ENCODE results near the gene MLF2.

Gene MLF2

DNA sequence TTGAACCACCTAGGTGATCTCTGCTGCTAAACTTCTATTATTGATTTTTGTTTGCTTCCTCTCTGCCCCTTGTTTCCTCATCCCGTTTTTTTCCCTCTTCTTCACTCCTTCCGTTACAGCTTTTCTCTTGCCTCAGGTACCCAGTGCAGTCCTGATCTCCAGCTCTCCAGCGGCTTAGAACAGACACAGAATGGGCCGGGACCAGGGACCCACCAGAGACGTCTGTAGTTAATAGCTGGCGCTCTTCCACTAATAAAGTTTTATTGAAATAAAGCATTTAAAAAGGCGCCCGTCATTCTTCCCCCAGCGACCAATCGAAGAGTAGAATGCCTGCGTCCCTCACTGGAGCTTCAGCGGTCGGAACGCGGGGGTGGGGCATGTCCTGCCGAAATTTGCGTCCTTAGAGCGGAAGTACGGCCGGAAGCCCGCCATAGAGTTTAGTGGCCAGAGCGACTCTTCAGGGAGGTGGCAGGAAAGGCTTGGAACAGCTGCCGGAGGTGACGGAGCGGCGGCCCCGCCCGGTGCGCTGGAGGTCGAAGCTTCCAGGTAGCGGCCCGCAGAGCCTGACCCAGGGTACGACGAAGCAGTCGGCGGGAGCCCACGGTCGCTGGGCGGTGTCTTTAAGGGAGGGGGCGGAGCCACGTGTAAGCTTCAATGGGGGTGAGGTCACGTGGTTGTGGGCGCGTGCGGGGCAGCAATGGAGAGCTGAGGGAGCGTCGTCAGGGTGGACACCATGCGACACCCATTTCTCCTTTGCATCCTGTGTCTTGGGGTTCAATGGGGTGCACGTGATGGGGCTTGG, 29.1 kb downstream of the MLF2 start, which contains the start of gene COPS7A:
TSS of gene COPS7A (plus strand) at position 440 of the 802 bp plus-strand sequence. CDS start 611 bp downstream, outside the sequence.
- TF ChIP-seq CREB1 (IDR thresholded peaks at IDR 0.05; ENCODE audit: low read depth), result peak; percentile 89
- peak; percentile 99 for TF ChIP-seq USF1 (IDR thresholded peaks at IDR 0.05)
- peak; percentile 87 for TF ChIP-seq TCF12 (IDR thresholded peaks at IDR 0.05; ENCODE audit: low read depth)
- no peak; the same call in 1 of the 2 replicates for TF ChIP-seq RAD21 (IDR thresholded peaks at IDR 0.05; ENCODE audit: low read depth)
- TF ChIP-seq REST (IDR thresholded peaks at IDR 0.05; ENCODE audit: low read depth), result no peak
- TF ChIP-seq CEBPB (IDR thresholded peaks at IDR 0.05), result no peak
- TF ChIP-seq NFIC (IDR thresholded peaks at IDR 0.05), result no peak
- peak; percentile 18; the same call in 1 of the 2 replicates for TF ChIP-seq ZBTB7A (IDR thresholded peaks at IDR 0.05; ENCODE audit: low read depth)
- TF ChIP-seq MAX (IDR thresholded peaks at IDR 0.05), result peak; percentile 100
- TF ChIP-seq TEAD4 (IDR thresholded peaks at IDR 0.05), result peak; percentile 56; the same call in 1 of the 2 replicates
- peak; percentile 79 for TF ChIP-seq FOXM1 (IDR thresholded peaks at IDR 0.05; ENCODE audit: borderline replicate concordance, low read depth)
- TF ChIP-seq TAF1 (IDR thresholded peaks at IDR 0.05; ENCODE audit: low read depth), result peak; percentile 87
- peak; percentile 82 for TF ChIP-seq YY1 (IDR thresholded peaks at IDR 0.05; ENCODE audit: low read depth)
- peak; percentile 38; the same call in 1 of the 2 replicates for TF ChIP-seq EP300 (IDR thresholded peaks at IDR 0.05; ENCODE audit: borderline replicate concordance)
- TF ChIP-seq EGR1 (IDR thresholded peaks at IDR 0.05), result peak; percentile 66

- TF ChIP-seq REST (IDR thresholded peaks at IDR 0.05; ENCODE audit: low read depth) (no peak), USF1 (IDR thresholded peaks at IDR 0.05) (no peak), TCF12 (IDR thresholded peaks at IDR 0.05; ENCODE audit: low read depth) (no peak), EP300 (IDR thresholded peaks at IDR 0.05; ENCODE audit: borderline replicate concordance) (no peak), CREB1 (IDR thresholded peaks at IDR 0.05; ENCODE audit: low read depth) (no peak), YY1 (IDR thresholded peaks at IDR 0.05; ENCODE audit: low read depth) (no peak), ZBTB7A (IDR thresholded peaks at IDR 0.05; ENCODE audit: low read depth) (no peak), RAD21 (IDR thresholded peaks at IDR 0.05; ENCODE audit: low read depth) (no peak), TAF1 (IDR thresholded peaks at IDR 0.05; ENCODE audit: low read depth) (no peak), MAX (IDR thresholded peaks at IDR 0.05) (no peak), NFIC (IDR thresholded peaks at IDR 0.05) (no peak), CEBPB (IDR thresholded peaks at IDR 0.05) (no peak), FOXM1 (IDR thresholded peaks at IDR 0.05; ENCODE audit: borderline replicate concordance, low read depth) (no peak), TEAD4 (IDR thresholded peaks at IDR 0.05) (no peak)
Measured at GRCh38 chr12:6722863-6723262, 30.1 kb downstream of the MLF2 start.

DNA sequence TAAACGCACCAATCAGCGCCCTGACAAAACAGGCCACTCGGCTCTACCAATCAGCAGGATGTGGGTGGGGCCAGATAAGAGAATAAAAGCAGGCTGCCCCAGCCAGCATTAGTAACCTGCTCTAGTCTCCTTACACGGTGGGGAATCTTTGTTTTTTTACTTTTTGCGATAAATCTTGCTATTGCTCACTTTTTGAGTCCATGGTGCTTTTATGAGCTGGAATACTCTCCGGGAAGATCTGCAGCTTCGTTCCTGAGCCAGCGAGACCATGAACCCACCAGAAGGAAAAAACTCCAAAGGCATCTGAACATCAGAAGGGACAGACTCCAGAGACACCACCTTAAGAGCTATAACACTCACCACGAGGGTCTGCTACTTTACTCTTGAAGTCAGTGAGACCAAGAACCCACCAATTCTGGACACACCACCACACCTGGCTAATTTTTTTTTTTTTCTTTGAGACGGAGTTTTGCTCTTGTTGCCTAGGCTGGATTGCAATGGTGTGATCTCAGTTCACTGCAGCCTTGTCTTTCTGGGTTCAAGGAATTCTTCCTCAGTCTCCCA, 36.0 kb downstream of the MLF2 start:
- no peak for TF ChIP-seq TAF1 (IDR thresholded peaks at IDR 0.05; ENCODE audit: low read depth)
- TF ChIP-seq CREB1 (IDR thresholded peaks at IDR 0.05; ENCODE audit: low read depth), result no peak
- TF ChIP-seq MAX (IDR thresholded peaks at IDR 0.05), result no peak
- TF ChIP-seq TCF12 (IDR thresholded peaks at IDR 0.05; ENCODE audit: low read depth), result no peak
- TF ChIP-seq USF1 (IDR thresholded peaks at IDR 0.05), result no peak
- TF ChIP-seq NFIC (IDR thresholded peaks at IDR 0.05), result no peak
- TF ChIP-seq TEAD4 (IDR thresholded peaks at IDR 0.05), result no peak
- no peak for TF ChIP-seq ZBTB7A (IDR thresholded peaks at IDR 0.05; ENCODE audit: low read depth)
- no peak for TF ChIP-seq RAD21 (IDR thresholded peaks at IDR 0.05; ENCODE audit: low read depth)
- TF ChIP-seq EP300 (IDR thresholded peaks at IDR 0.05; ENCODE audit: borderline replicate concordance), result no peak
- TF ChIP-seq YY1 (IDR thresholded peaks at IDR 0.05; ENCODE audit: low read depth), result no peak
- no peak for TF ChIP-seq FOXM1 (IDR thresholded peaks at IDR 0.05; ENCODE audit: borderline replicate concordance, low read depth)
- TF ChIP-seq EGR1 (IDR thresholded peaks at IDR 0.05), result no peak
- no peak for TF ChIP-seq CEBPB (IDR thresholded peaks at IDR 0.05)
- no peak for TF ChIP-seq REST (IDR thresholded peaks at IDR 0.05; ENCODE audit: low read depth)
